Measurements from ENCODE around the gene MYBPC1. TPM values are rescaled to one million over a fixed set of nuclear protein-coding genes. Genes with fewer than 3 reads are reported as not detected.
A peak's percentile ranks its signal among the peaks of the same experiment; 100 is the strongest.

The MYBPC1 gene
- total RNA-seq, 2 experiments from 2014 or later, result not detected

GRCh38 chr12:101634724-101635123, 40.0 kb downstream of the MYBPC1 start:
- Histone ChIP-seq H3K27ac (ENCODE audit: low read depth in 1 of 2, low read length in 2 of 2) (no peak overlapping the region), H3K9me3 (ENCODE audit: control insufficient read depth in 1 of 2, insufficient read depth in 1 of 2, low read length in 2 of 2) (no peaks in the 10 kb centered on the region), H3K4me1 (ENCODE audit: insufficient read depth, low read length) (no peaks in the 10 kb centered on the region), H3K4me3 (ENCODE audit: low read length) (no peak overlapping the region), H3K27me3 (ENCODE audit: control insufficient read depth in 1 of 2, insufficient read depth in 2 of 2, low read length in 2 of 2) (no peaks in the 10 kb centered on the region), H3K36me3 (ENCODE audit: insufficient read depth, low read length) (no peaks in the 10 kb centered on the region)
- intact Hi-C loops (cut with DNase I, micrococcal nuclease), result no loop called here
- no peaks in the 10 kb centered on the region for H3K36me3 Mint-ChIP-seq (ENCODE audit: low read depth)
- H3K4me1 Mint-ChIP-seq (ENCODE audit: low read depth), result no peaks in the 10 kb centered on the region
- no peak overlapping the region for H3K27ac Mint-ChIP-seq
- ATAC-seq (ENCODE audit: poor library complexity) (no peak), DNase-seq (no peak)
- POLR2A ChIA-PET, result no interaction called here
- TF ChIP-seq, protein P1, sequence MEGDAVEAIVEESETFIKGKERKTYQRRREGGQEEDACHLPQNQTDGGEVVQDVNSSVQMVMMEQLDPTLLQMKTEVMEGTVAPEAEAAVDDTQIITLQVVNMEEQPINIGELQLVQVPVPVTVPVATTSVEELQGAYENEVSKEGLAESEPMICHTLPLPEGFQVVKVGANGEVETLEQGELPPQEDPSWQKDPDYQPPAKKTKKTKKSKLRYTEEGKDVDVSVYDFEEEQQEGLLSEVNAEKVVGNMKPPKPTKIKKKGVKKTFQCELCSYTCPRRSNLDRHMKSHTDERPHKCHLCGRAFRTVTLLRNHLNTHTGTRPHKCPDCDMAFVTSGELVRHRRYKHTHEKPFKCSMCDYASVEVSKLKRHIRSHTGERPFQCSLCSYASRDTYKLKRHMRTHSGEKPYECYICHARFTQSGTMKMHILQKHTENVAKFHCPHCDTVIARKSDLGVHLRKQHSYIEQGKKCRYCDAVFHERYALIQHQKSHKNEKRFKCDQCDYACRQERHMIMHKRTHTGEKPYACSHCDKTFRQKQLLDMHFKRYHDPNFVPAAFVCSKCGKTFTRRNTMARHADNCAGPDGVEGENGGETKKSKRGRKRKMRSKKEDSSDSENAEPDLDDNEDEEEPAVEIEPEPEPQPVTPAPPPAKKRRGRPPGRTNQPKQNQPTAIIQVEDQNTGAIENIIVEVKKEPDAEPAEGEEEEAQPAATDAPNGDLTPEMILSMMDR (IDR thresholded peaks at IDR 0.05), result no peak
- CTCF ChIA-PET, result no interaction called here
- H3K4me3 Mint-ChIP-seq, result no peak overlapping the region
- no peaks in the 10 kb centered on the region for H3K9me3 Mint-ChIP-seq
- H3K27me3 Mint-ChIP-seq, result peaks cover 4% of the 10 kb centered on the region

DNA sequence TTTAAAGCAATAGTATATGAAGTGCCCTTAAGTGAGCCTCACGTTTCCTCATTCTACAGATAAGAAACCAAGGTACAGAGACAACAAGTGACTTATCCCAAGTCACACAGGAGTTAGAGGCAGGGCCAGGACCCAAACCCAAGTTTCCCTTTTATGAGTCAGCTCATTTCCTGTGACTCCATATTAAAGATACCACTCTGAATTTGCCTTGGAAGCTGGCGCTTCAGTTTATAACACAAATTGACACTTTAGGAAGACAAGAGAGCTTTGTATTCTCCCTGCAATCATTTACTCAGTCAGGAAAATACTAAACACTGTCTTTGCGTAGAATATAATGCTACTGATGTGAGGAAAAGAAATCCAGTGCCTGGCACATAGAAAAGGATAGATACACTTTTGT, 43.2 kb downstream of the MYBPC1 start:
- TF ChIP-seq, protein P1 (IDR thresholded peaks at IDR 0.05), result no peak
- ChIA-PET CTCF (no interaction called here), POLR2A (no interaction called here)
- H3K4me1 Mint-ChIP-seq (ENCODE audit: low read depth), result peaks cover 5% of the 10 kb centered on the region
- Histone ChIP-seq H3K36me3 (ENCODE audit: insufficient read depth, low read length) (no peaks in the 10 kb centered on the region), H3K4me3 (ENCODE audit: low read length) (no peak overlapping the region), H3K27ac (ENCODE audit: low read depth in 1 of 2, low read length in 2 of 2) (no peak overlapping the region), H3K27me3 (ENCODE audit: control insufficient read depth in 1 of 2, insufficient read depth in 2 of 2, low read length in 2 of 2) (peaks cover 8 to 16% of the 10 kb centered on the region in 2 experiments), H3K4me1 (ENCODE audit: insufficient read depth, low read length) (peaks cover 4% of the 10 kb centered on the region), H3K9me3 (ENCODE audit: control insufficient read depth in 1 of 2, insufficient read depth in 1 of 2, low read length in 2 of 2) (peaks cover 0 to 3% of the 10 kb centered on the region in 2 experiments)
- no peaks in the 10 kb centered on the region for H3K9me3 Mint-ChIP-seq
- no peaks in the 10 kb centered on the region for H3K36me3 Mint-ChIP-seq (ENCODE audit: low read depth)
- intact Hi-C loops (cut with DNase I, micrococcal nuclease), result no loop called here
- peaks cover 33% of the 10 kb centered on the region for H3K27me3 Mint-ChIP-seq
- no peak overlapping the region for H3K27ac Mint-ChIP-seq
- H3K4me3 Mint-ChIP-seq, result no peak overlapping the region
- DNase-seq (no peak), ATAC-seq (ENCODE audit: poor library complexity) (no peak)

DNA sequence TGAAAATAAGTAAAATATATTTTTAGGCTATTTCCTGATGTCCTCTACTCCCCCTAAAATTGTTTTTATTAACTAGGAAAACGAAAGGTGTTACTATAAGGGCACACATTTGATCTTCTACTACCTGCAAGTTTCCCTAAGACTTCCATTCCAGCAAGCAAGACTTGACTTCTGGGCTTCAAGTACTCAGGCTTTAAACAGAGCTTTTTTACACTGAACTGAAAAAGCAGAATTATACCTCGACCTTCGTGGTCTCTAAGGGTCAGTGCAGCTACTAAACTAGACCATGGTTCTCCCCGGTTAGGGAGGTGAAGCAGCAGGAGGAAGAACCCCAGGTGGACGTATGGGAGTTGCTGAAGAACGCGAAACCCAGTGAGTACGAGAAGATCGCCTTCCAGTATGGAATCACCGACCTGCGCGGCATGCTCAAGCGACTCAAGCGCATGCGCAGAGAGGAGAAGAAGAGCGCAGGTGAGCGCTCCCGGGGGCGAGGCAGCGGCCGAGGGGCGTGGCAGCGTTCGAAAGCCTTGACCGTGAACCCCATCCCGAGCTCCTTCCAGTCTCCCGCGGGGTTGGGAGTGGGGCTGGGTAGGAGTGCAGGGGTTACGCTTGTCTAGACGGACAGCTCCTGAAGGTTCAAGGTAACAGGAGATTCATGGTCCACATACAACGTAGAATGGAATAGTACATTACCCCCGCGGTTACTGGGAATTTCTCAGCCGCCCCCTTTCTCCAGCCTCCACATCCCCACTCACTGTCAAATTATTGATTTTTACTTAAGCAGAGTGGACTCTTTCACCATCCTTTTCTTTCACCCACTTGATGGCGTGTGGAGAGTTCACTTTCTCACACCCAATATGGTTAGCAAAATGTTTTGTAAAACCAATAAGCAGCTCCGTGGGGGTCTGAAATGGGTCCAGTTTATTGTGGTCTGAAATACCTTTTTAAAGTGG, 47.6 kb downstream of the MYBPC1 start:
- Mint-ChIP-seq H3K4me3 (no peak overlapping the region), H3K27me3 (peaks cover 50% of the 10 kb centered on the region), H3K9me3 (no peaks in the 10 kb centered on the region), H3K36me3 (ENCODE audit: low read depth) (no peaks in the 10 kb centered on the region), H3K4me1 (ENCODE audit: low read depth) (peaks cover 5% of the 10 kb centered on the region), H3K27ac (no peak overlapping the region)
- Histone ChIP-seq H3K27me3 (ENCODE audit: control insufficient read depth in 1 of 2, insufficient read depth in 2 of 2, low read length in 2 of 2) (peaks cover 8 to 21% of the 10 kb centered on the region in 2 experiments), H3K36me3 (ENCODE audit: insufficient read depth, low read length) (no peaks in the 10 kb centered on the region), H3K27ac (ENCODE audit: low read depth in 1 of 2, low read length in 2 of 2) (no peak overlapping the region), H3K4me3 (ENCODE audit: low read length) (no peak overlapping the region), H3K4me1 (ENCODE audit: insufficient read depth, low read length) (peaks cover 4% of the 10 kb centered on the region), H3K9me3 (ENCODE audit: control insufficient read depth in 1 of 2, insufficient read depth in 1 of 2, low read length in 2 of 2) (peaks cover 0 to 3% of the 10 kb centered on the region in 2 experiments)
- peak in 3 of 14 experiments; percentile 4 to 28 (median 13) for DNase-seq
- ChIA-PET CTCF (no interaction called here), POLR2A (no interaction called here)
- intact Hi-C loops (cut with DNase I, micrococcal nuclease), result no loop called here
- ATAC-seq (ENCODE audit: poor library complexity), result no peak
- TF ChIP-seq, protein P1 (IDR thresholded peaks at IDR 0.05), result no peak

Measured in CD4-positive, alpha-beta T cell (primary cell).